WERI-Rb-1 (cell line): ENCODE measurements around the gene PREP.
A peak's percentile ranks its signal among the peaks of the same experiment; 100 is the strongest.
"Not testable (repeated sequence)": the region's sequence is repeated elsewhere in the genome, so short reads cannot be mapped to it uniquely, and the experiment has no call there.

ENCODE experiments used
- DNase-seq: peaks from one replicate; pipeline ENCODE4 v3.0.0-alpha.2; 2020
- H3K27ac ChIP-seq: fragments of 250-450 bp; sonication (Bioruptor Pico); 2 replicates; pipeline ENCODE4 v1.5.1; 2020; ENCODE audit warnings: mild to moderate bottlenecking, moderate library complexity
- H3K27me3 ChIP-seq: fragments of 250-450 bp; sonication (Bioruptor Pico); 2 replicates; pipeline ENCODE4 v1.5.1; 2021; ENCODE audit warnings: mild to moderate bottlenecking, low read depth, moderate library complexity; ENCODE audit not compliant: insufficient read depth, severe bottlenecking
- H3K36me3 ChIP-seq: fragments of 250-450 bp; sonication (Bioruptor Pico); 2 replicates; pipeline ENCODE4 v1.5.1; 2020; ENCODE audit warnings: mild to moderate bottlenecking, moderate library complexity
- H3K4me3 ChIP-seq: 2 replicates; pipeline ENCODE4 v1.5.1; 2011; ENCODE audit warnings: low read depth, mild to moderate bottlenecking, control low read depth, low read length
- H3K9me3 ChIP-seq: fragments of 250-450 bp; sonication (Bioruptor Pico); 2 replicates; pipeline ENCODE4 v1.5.1; 2021; ENCODE audit warnings: mild to moderate bottlenecking, moderate library complexity; ENCODE audit not compliant: severe bottlenecking
- CTCF ChIP-seq: IDR thresholded peaks from 2 replicates; pipeline ENCODE4 v1.5.1; 2011; ENCODE audit warnings: low read depth, mild to moderate bottlenecking, control low read depth, inconsistent platforms, low read length

Gene PREP

GRCh38 chr6:105429676-105430075 is 26.8 kb upstream of the PREP start:
- no peaks in the 10 kb centered on the region for H3K27me3 ChIP-seq
- no peak for TF ChIP-seq CTCF
- no peaks in the 10 kb centered on the region for H3K36me3 ChIP-seq
- no peaks in the 10 kb centered on the region for H3K9me3 ChIP-seq
- H3K4me3 ChIP-seq = no peak overlapping the region
- DNase-seq = no peak
- H3K27ac ChIP-seq = no peak overlapping the region

- H3K36me3 ChIP-seq = no peaks in the 10 kb centered on the region
- H3K4me3 ChIP-seq = no peak overlapping the region
- H3K9me3 ChIP-seq = no peaks in the 10 kb centered on the region
- DNase-seq = no peak
- TF ChIP-seq CTCF = no peak
- H3K27ac ChIP-seq = no peak overlapping the region
- no peaks in the 10 kb centered on the region for H3K27me3 ChIP-seq
These were observed 25.6 kb upstream of the PREP start for GRCh38 chr6:105428342-105428957.

GRCh38 chr6:105424175-105424783 is 21.4 kb upstream of the PREP start:
- no peaks in the 10 kb centered on the region for H3K36me3 ChIP-seq
- TF ChIP-seq CTCF = peak; percentile 60
- no peaks in the 10 kb centered on the region for H3K27me3 ChIP-seq
- DNase-seq = peak; percentile 57
- peaks cover 2% of the 10 kb centered on the region for H3K9me3 ChIP-seq
- H3K4me3 ChIP-seq = no peak overlapping the region
- no peak overlapping the region for H3K27ac ChIP-seq

- H3K27ac ChIP-seq, H3K9me3 ChIP-seq, H3K4me3 ChIP-seq, H3K36me3 ChIP-seq, H3K27me3 ChIP-seq, DNase-seq: not testable (repeated sequence)
These were observed 14.1 kb upstream of the PREP start for GRCh38 chr6:105416971-105417370.

- no peak for TF ChIP-seq CTCF
- H3K27me3 ChIP-seq = no peaks in the 10 kb centered on the region
- no peaks in the 10 kb centered on the region for H3K36me3 ChIP-seq
- no peak overlapping the region for H3K4me3 ChIP-seq
- DNase-seq = no peak
- H3K27ac ChIP-seq = no peak overlapping the region
- H3K9me3 ChIP-seq = peaks cover 7% of the 10 kb centered on the region
These were observed 6.9 kb upstream of the PREP start for GRCh38 chr6:105409734-105410133.

GRCh38 chr6:105402090-105402938 is 568 bp downstream of the PREP start:
- no peaks in the 10 kb centered on the region for H3K27me3 ChIP-seq
- DNase-seq = no peak
- H3K9me3 ChIP-seq = no peaks in the 10 kb centered on the region
- TF ChIP-seq CTCF = peak; percentile 7; the same call in 1 of the 2 replicates
- H3K4me3 ChIP-seq = peak overlapping the region; percentile 87
- peaks cover 2% of the 10 kb centered on the region; the same call in 1 of the 2 replicates for H3K36me3 ChIP-seq
- H3K27ac ChIP-seq = peak overlapping the region; percentile 63
